HL-60 (cell line): Measurements from ENCODE around the gene ZCCHC24.

Source experiments
- DNase-seq, 2 experiments: peaks; one replicate each; pipeline ENCODE4 v3.0.0-alpha.2; 2010 to 2020; ENCODE audit warnings: low read depth in 1 of 2, low spot score in 1 of 2
- H3K27ac ChIP-seq: fragments of 250-450 bp; sonication (Bioruptor Pico); replicated peaks from 2 replicates; pipeline ENCODE4 v1.5.1; 2020; ENCODE audit warnings: mild to moderate bottlenecking, moderate library complexity
- H3K27me3 ChIP-seq: fragments of 250-450 bp; sonication (Bioruptor Pico); 2 replicates; pipeline ENCODE4 v1.5.1; 2021; ENCODE audit warnings: mild to moderate bottlenecking, moderate library complexity; ENCODE audit not compliant: insufficient read depth, poor library complexity, severe bottlenecking
- H3K4me3 ChIP-seq: replicated peaks from 2 replicates; pipeline ENCODE4 v1.5.1; 2011; ENCODE audit warnings: mild to moderate bottlenecking, control low read depth, low read length; ENCODE audit not compliant: insufficient read depth
- GABPA ChIP-seq: IDR thresholded peaks from 2 replicates; pipeline ENCODE4 v1.6.1; 2012; ENCODE audit warnings: low read depth
- POLR2AphosphoS5 ChIP-seq: IDR thresholded peaks from 2 replicates; pipeline ENCODE4 v1.6.1; 2012; ENCODE audit warnings: low read depth
- SPI1 ChIP-seq: IDR thresholded peaks from 2 replicates; pipeline ENCODE4 v1.6.1; 2012; ENCODE audit warnings: low read depth, mild to moderate bottlenecking, borderline replicate concordance
- TF ChIP-seq, protein P1 (sequence below): IDR thresholded peaks from one replicate; pipeline ENCODE4 v1.5.1; 2011; ENCODE audit warnings: low read length, control low read depth, inconsistent platforms; ENCODE audit not compliant: insufficient read depth
- TF ChIP-seq, protein P2 (sequence below): IDR thresholded peaks from 2 replicates; pipeline ENCODE4 v1.6.1; 2012; ENCODE audit warnings: low read depth; ENCODE audit not compliant: insufficient replicate concordance

ZCCHC24 gene

GRCh38 chr10:79433324-79434222 is 11.9 kb downstream of the ZCCHC24 start:
- H3K27me3 ChIP-seq = no peaks in the 10 kb centered on the region
- DNase-seq = no peak
- H3K4me3 ChIP-seq = no peak overlapping the region
- H3K27ac ChIP-seq = no peak overlapping the region
- TF ChIP-seq, protein P1, sequence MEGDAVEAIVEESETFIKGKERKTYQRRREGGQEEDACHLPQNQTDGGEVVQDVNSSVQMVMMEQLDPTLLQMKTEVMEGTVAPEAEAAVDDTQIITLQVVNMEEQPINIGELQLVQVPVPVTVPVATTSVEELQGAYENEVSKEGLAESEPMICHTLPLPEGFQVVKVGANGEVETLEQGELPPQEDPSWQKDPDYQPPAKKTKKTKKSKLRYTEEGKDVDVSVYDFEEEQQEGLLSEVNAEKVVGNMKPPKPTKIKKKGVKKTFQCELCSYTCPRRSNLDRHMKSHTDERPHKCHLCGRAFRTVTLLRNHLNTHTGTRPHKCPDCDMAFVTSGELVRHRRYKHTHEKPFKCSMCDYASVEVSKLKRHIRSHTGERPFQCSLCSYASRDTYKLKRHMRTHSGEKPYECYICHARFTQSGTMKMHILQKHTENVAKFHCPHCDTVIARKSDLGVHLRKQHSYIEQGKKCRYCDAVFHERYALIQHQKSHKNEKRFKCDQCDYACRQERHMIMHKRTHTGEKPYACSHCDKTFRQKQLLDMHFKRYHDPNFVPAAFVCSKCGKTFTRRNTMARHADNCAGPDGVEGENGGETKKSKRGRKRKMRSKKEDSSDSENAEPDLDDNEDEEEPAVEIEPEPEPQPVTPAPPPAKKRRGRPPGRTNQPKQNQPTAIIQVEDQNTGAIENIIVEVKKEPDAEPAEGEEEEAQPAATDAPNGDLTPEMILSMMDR = no peak
- TF ChIP-seq, protein P2, sequence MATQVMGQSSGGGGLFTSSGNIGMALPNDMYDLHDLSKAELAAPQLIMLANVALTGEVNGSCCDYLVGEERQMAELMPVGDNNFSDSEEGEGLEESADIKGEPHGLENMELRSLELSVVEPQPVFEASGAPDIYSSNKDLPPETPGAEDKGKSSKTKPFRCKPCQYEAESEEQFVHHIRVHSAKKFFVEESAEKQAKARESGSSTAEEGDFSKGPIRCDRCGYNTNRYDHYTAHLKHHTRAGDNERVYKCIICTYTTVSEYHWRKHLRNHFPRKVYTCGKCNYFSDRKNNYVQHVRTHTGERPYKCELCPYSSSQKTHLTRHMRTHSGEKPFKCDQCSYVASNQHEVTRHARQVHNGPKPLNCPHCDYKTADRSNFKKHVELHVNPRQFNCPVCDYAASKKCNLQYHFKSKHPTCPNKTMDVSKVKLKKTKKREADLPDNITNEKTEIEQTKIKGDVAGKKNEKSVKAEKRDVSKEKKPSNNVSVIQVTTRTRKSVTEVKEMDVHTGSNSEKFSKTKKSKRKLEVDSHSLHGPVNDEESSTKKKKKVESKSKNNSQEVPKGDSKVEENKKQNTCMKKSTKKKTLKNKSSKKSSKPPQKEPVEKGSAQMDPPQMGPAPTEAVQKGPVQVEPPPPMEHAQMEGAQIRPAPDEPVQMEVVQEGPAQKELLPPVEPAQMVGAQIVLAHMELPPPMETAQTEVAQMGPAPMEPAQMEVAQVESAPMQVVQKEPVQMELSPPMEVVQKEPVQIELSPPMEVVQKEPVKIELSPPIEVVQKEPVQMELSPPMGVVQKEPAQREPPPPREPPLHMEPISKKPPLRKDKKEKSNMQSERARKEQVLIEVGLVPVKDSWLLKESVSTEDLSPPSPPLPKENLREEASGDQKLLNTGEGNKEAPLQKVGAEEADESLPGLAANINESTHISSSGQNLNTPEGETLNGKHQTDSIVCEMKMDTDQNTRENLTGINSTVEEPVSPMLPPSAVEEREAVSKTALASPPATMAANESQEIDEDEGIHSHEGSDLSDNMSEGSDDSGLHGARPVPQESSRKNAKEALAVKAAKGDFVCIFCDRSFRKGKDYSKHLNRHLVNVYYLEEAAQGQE = no peak
- TF ChIP-seq SPI1 = no peak
- TF ChIP-seq POLR2AphosphoS5 = no peak
- TF ChIP-seq GABPA = no peak

- TF ChIP-seq SPI1 (no peak), GABPA (no peak), POLR2AphosphoS5 (no peak)
- TF ChIP-seq, protein P2 = no peak
- TF ChIP-seq, protein P1 = no peak
- Histone ChIP-seq H3K27ac (no peak overlapping the region), H3K27me3 (no peaks in the 10 kb centered on the region), H3K4me3 (no peak overlapping the region)
- no peak for DNase-seq
Measured at GRCh38 chr10:79431891-79432831, 13.3 kb downstream of the ZCCHC24 start.

DNA sequence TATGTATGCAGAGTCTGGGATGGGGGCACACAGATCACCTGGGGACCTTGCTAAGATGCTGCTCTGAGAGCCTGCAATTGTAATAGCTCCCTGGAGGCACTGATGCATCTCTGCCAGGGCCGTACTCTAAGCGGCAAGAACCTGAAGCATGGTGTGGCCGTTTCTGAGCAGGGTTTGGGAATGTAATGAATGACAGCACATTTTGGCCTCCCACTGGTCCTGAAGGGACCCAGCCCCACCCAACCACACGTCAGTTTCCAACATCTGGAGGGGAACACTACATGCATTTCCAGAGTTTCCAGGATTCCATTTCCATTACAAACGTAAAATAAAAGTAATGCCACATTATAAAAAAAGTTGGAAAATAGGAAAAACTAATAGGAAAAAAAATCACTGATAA is 14.0 kb downstream of the ZCCHC24 start:
- no peak overlapping the region for H3K27ac ChIP-seq
- no peak overlapping the region for H3K4me3 ChIP-seq
- TF ChIP-seq GABPA (no peak), SPI1 (no peak), POLR2AphosphoS5 (no peak)
- TF ChIP-seq, protein P2 = no peak
- TF ChIP-seq, protein P1 = no peak
- DNase-seq = no peak
- no peaks in the 10 kb centered on the region for H3K27me3 ChIP-seq
